Endodermal cell (in vitro differentiated cells): Measurements from ENCODE around the gene MINK1. TPM values are rescaled to one million over a fixed set of nuclear protein-coding genes. Genes with fewer than 3 reads are reported as not detected.

Source experiments
- DNase-seq: peaks from one replicate; pipeline ENCODE4 v3.0.0-alpha.2; 2017
- H3K27ac ChIP-seq: 2 replicates; pipeline ENCODE4 v1.5.1; 2013; ENCODE audit warnings: mild to moderate bottlenecking, low read depth, low read length, moderate library complexity
- H3K27me3 ChIP-seq: 2 replicates; pipeline ENCODE4 v1.6.1; 2013; ENCODE audit warnings: mild to moderate bottlenecking, low read length, moderate library complexity; ENCODE audit not compliant: insufficient read depth, control insufficient read depth, poor library complexity, severe bottlenecking
- H3K36me3 ChIP-seq: 2 replicates; pipeline ENCODE4 v1.7.0; 2013; ENCODE audit warnings: mild to moderate bottlenecking, low read length, moderate library complexity; ENCODE audit not compliant: control insufficient read depth, insufficient read depth
- H3K4me1 ChIP-seq: one replicate; pipeline ENCODE4 v1.7.0; 2013; ENCODE audit warnings: low read length; ENCODE audit not compliant: control insufficient read depth, insufficient read depth
- H3K4me3 ChIP-seq: 2 replicates; pipeline ENCODE4 v1.5.1; 2013; ENCODE audit warnings: mild to moderate bottlenecking, low read length, moderate library complexity
- H3K9ac ChIP-seq: 2 replicates; pipeline ENCODE4 v1.6.1; 2013; ENCODE audit warnings: mild to moderate bottlenecking, low read length, moderate library complexity; ENCODE audit not compliant: poor library complexity, severe bottlenecking; ENCODE audit errors: extremely low read depth
- H3K9me3 ChIP-seq: 2 replicates; pipeline ENCODE4 v1.6.1; 2013; ENCODE audit warnings: mild to moderate bottlenecking, low read length, moderate library complexity; ENCODE audit not compliant: control insufficient read depth
- H3K27ac Mint-ChIP-seq: 2 replicates; pipeline ENCODE4 v1.8.0; 2020; ENCODE audit warnings: mixed read lengths
- H3K27me3 Mint-ChIP-seq: 2 replicates; pipeline ENCODE4 v1.8.0; 2021; ENCODE audit warnings: mild to moderate bottlenecking, mixed read lengths; ENCODE audit not compliant: insufficient read depth
- H3K36me3 Mint-ChIP-seq: 2 replicates; pipeline ENCODE4 v1.8.0; 2020; ENCODE audit warnings: low read depth, mixed read lengths
- H3K4me1 Mint-ChIP-seq: 2 replicates; pipeline ENCODE4 v1.8.0; 2020; ENCODE audit warnings: mixed read lengths
- H3K4me3 Mint-ChIP-seq: 2 replicates; pipeline ENCODE4 v1.8.0; 2020; ENCODE audit warnings: mild to moderate bottlenecking, moderate library complexity, mixed read lengths
- H3K9me3 Mint-ChIP-seq: 2 replicates; pipeline ENCODE4 v1.8.0; 2020; ENCODE audit warnings: mild to moderate bottlenecking, mixed read lengths
- WGBS, 2 experiments: methylation state at CpG; one replicate each; pipeline versions ENCODE4 v1.1.5 to v1.1.7; 2013; ENCODE audit warnings: missing lambda C conversion rate in 2 of 2, mixed read lengths in 1 of 2; ENCODE audit not compliant: insufficient coverage in 1 of 2, insufficient read length in 1 of 2; 5-methylcytosine and 5-hydroxymethylcytosine counted together
- total RNA-seq, 2 donors: library from RNA; stranded (reverse); fragmentation: NEBNext Ultra II Directional in 1 of 2; extraction: Animal tissue kit (Norgen Biotek cat#: 25700) in 1 of 2; gene quantifications; 2 replicates in 1 of 2; 3 replicates in 1 of 2; pipeline ENCODE4 v1.2.1, GENCODE V29; 2021
- TF ChIP-seq, protein P1 (sequence below): fragments of 200-600 bp; sonication (generic); conservative IDR thresholded peaks from 2 replicates; pipeline ENCODE4 v1.5.0; 2021; ENCODE audit warnings: antibody characterized with exemption, mild to moderate bottlenecking

MINK1 gene
- total RNA-seq, 2 donors from 2014 or later: 75.0 to 79.7 TPM

DNA sequence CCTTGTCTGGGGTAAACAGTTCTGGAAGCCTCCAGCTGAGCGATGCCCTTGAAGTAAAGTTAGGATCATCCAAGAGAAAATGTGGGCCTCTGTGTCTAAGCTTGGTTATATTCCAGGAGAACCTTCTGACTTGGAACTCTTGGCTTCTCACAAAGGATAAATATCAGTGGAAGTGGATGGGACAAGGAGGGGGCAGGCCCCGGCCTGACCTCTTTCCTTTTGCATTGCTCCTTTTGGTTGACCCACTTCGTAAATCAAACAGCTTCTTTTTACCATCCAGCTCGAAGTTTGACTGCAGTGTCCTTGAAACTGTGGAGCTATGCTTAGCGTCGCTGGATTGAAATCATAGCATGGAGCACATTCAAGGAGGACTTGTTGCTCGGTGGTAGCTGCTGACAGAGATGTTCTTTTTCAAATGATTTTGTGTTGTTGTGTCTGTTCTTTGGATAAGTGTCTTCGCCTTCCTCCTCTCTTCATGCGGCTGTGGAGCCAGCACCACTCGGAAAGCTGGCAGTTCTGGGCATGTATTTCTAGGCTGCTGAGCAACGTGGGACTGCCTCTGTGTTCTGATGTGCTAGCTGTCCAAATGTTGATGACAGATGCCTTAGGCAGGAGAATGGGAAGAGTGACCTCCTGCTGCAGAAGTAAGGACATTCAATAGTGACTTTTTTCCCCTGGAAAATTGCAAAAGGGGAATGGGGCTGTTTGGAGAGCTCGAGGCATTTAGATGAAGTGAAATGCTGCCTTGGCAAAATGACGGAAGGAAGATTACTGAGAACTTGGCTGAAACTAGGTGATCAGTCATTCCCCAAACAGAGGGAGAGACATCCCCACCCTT lies 4.5 kb downstream of the MINK1 start:
- Histone ChIP-seq H3K9ac (no peak overlapping the region), H3K36me3 (no peaks in the 10 kb centered on the region), H3K27me3 (no peaks in the 10 kb centered on the region), H3K9me3 (no peaks in the 10 kb centered on the region), H3K4me1 (peaks cover 16% of the 10 kb centered on the region), H3K4me3 (no peak overlapping the region), H3K27ac (no peak overlapping the region)
- Mint-ChIP-seq H3K27me3 (no peaks in the 10 kb centered on the region), H3K36me3 (peaks cover under 1% of the 10 kb centered on the region), H3K27ac (no peak overlapping the region), H3K4me3 (no peak overlapping the region), H3K4me1 (peaks cover 51% of the 10 kb centered on the region), H3K9me3 (no peaks in the 10 kb centered on the region)
- TF ChIP-seq, protein P1, sequence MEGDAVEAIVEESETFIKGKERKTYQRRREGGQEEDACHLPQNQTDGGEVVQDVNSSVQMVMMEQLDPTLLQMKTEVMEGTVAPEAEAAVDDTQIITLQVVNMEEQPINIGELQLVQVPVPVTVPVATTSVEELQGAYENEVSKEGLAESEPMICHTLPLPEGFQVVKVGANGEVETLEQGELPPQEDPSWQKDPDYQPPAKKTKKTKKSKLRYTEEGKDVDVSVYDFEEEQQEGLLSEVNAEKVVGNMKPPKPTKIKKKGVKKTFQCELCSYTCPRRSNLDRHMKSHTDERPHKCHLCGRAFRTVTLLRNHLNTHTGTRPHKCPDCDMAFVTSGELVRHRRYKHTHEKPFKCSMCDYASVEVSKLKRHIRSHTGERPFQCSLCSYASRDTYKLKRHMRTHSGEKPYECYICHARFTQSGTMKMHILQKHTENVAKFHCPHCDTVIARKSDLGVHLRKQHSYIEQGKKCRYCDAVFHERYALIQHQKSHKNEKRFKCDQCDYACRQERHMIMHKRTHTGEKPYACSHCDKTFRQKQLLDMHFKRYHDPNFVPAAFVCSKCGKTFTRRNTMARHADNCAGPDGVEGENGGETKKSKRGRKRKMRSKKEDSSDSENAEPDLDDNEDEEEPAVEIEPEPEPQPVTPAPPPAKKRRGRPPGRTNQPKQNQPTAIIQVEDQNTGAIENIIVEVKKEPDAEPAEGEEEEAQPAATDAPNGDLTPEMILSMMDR: no peak
- WGBS, 2 experiments: 74 to 88% methylated on average over 7 to 13 of the region's 13 CpGs
- DNase-seq: no peak

DNA sequence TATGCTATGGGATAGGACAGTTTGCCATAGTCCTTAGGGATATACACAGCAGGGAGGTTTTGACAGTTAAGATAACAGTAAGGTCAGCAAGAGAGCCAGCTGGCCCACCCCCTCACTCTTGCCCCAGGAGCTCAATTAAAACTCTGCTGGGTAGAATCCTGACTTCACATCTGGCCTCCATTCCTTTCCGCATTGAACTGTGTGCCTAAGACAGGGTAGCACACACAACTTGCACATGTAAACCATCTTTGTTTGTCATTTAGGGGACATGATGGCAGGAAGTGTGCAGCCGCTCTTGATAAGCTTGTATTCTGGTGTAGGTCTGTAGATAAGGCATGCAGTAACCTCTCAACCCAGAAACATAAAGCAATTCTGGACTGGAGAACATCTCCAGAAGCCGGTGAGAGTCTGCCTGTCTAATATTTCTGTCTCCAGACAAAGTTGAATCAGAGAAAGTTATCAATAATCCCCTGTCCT lies 5.2 kb downstream of the MINK1 start:
- no peaks in the 10 kb centered on the region for H3K27me3 ChIP-seq
- 81 to 100% methylated on average over 1 to 3 of the region's 3 CpGs for WGBS, 2 experiments
- H3K4me3 ChIP-seq: no peak overlapping the region
- no peaks in the 10 kb centered on the region for H3K9me3 ChIP-seq
- no peak overlapping the region for H3K9ac ChIP-seq
- H3K4me3 Mint-ChIP-seq: no peak overlapping the region
- DNase-seq: no peak
- peaks cover 3% of the 10 kb centered on the region for H3K36me3 Mint-ChIP-seq
- peaks cover 16% of the 10 kb centered on the region for H3K4me1 ChIP-seq
- TF ChIP-seq, protein P1: no peak
- H3K27ac Mint-ChIP-seq: no peak overlapping the region
- H3K9me3 Mint-ChIP-seq: no peaks in the 10 kb centered on the region
- no peak overlapping the region for H3K27ac ChIP-seq
- no peaks in the 10 kb centered on the region for H3K27me3 Mint-ChIP-seq
- no peaks in the 10 kb centered on the region for H3K36me3 ChIP-seq
- H3K4me1 Mint-ChIP-seq: peaks cover 51% of the 10 kb centered on the region

DNA sequence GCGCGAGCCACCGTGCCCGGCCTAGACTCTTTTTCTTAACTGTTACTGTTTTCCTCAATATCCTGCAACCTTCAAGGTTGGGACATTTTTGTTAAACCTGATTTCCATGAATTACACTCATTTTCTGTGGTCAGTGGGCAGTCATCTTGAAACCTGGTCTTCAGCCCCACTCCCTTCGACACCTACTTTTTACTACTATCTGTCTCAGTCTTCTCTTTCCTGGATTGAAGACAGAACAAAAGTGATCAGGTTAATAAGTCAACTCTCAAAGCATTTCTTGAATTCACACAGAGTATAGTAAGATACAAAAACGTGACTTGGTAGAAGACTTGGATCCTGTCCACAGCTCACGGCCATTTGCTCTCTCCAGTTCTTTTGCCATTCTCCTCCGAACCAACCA lies 6.1 kb downstream of the MINK1 start:
- H3K4me3 Mint-ChIP-seq: no peak overlapping the region
- H3K4me1 Mint-ChIP-seq: peaks cover 46% of the 10 kb centered on the region
- no peaks in the 10 kb centered on the region for H3K36me3 ChIP-seq
- H3K27me3 ChIP-seq: no peaks in the 10 kb centered on the region
- no peak overlapping the region for H3K27ac Mint-ChIP-seq
- no peak overlapping the region for H3K27ac ChIP-seq
- no peaks in the 10 kb centered on the region for H3K27me3 Mint-ChIP-seq
- H3K36me3 Mint-ChIP-seq: peaks cover 3% of the 10 kb centered on the region
- H3K9me3 ChIP-seq: no peaks in the 10 kb centered on the region
- no peak overlapping the region for H3K4me3 ChIP-seq
- 96 to 97% methylated on average over 6 to 8 of the region's 8 CpGs for WGBS, 2 experiments
- DNase-seq: no peak
- no peaks in the 10 kb centered on the region for H3K9me3 Mint-ChIP-seq
- H3K4me1 ChIP-seq: peaks cover 16% of the 10 kb centered on the region
- TF ChIP-seq, protein P1: no peak
- no peak overlapping the region for H3K9ac ChIP-seq
